HS-5 (cell line): ENCODE measurements around the gene TOPORS.
"Not testable (repeated sequence)": the region's sequence is repeated elsewhere in the genome, so short reads cannot be mapped to it uniquely, and the experiment has no call there.

ENCODE experiments used
- DNase-seq: peaks from one replicate; pipeline ENCODE4 v3.0.0-alpha.2; 2012; ENCODE audit warnings: low read depth

Gene TOPORS

DNA sequence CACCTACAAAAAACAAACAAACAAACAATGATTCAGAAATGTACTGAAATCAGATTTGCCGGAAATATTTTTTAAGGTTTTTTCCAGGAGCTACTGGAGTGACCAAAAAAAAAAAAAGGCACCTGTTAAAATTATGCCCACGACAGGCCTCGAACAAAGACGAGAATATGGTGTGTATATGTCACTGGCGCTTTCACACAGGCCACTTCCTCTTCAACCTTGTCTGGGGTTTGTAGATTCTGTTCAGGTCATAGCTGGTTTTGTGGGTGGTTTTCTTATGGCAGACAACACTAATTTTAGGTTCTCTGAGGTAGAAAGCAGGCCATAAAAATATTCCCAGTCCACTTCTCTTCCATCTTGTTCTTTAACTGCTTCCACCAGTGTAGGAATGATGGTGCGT is 13.6 kb upstream of the TOPORS start:
- no peak for DNase-seq

- DNase-seq, result no peak
These were observed 6.1 kb upstream of the TOPORS start for GRCh38 chr9:32558408-32558934.

GRCh38 chr9:32554591-32554990 is 2.2 kb upstream of the TOPORS start:
- no peak for DNase-seq

DNA sequence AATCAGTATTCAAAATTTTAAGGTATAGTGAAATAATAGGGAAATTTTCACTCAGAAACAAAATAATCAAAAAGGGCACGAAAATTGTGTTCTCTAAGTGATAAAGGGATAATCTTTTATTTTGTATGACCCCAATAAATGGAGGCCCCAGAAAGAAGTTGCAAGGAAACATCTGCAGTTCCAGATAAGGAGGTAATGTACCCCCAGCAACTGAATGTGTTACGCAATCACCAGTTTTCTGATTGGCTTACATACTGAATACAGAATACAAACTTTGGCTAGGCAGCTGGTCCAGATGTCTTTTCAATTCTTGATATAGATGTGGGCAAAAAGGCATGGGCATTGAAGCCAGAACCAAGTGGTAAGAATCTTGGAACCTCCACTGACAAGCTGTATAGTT is 1.7 kb upstream of the TOPORS start:
- no peak for DNase-seq

- DNase-seq, result peak; percentile 57
These were observed 922 bp downstream of the TOPORS start for GRCh38 chr9:32551276-32552051.

DNA sequence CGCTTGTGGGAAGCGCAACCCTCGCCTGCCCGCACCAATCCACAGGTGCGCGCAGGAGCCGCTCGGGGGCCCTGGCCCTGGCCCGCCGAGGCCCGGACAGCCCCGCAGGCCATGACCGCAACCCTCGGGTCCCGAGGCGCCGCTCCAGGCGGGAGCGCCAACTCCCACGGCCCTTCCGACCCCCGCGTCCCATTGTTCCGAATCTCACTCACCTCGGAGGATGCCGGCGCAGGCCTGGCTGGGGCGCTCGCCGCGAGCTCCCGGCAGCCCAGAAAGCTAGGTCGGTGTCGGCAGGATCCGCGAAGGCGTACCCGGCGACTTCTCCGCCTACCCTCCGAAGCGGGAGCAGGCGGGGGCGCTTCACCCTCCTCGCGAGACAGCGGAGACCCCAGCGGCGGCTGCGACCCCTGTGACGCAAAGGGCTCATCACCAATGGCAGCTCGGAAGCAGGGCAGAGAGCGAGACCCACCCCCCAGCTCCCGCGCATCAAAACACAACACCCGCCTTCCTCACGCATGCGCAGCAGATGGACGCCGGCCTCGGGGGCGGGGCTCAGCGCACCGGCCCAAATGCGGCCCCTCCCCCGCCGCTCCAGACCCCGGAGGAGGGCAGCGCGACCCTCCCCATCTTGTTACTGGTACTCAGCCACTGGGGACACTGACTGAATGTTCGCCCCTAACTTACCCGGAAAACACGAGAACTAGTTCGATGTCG is 1.7 kb downstream of the TOPORS start:
- DNase-seq, result peak; percentile 60

DNA sequence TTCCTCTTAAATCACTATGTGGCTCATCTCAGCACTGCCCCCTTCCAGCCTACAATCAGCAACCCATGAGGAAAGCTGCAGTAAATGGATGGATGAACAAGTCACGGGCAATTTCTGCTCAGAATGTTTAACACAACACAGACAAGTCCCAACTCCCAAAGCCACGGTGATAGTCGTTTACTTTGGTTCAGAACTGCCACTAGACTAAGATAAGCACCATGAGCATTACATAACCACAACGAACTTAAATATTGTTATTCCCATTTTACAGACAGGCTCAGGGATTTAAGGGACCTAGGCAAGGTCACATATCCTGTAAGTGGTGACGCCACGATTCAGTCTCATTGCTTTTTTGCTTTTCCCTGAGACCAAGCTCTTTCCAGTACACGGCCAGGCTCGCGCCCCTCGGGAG is 2.2 kb downstream of the TOPORS start:
- DNase-seq, result no peak

DNA sequence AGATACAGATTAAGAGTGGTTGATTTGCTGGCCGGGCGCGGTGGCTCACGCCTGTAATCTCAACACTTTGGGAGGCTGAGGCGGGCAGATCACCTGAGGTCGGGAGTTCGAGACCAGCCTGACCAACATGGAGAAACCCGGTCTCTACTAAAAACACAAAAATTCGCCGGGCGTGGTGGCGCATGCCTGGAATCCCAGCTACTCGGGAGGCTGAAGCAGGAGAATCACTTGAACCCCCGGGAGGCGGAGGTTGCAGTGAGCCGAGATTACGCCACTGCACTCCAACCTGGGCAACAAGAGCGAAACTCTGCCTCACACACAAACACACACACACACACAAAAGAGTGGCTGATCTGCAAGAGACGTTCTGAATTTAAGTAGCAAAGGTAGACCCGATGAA is 4.2 kb downstream of the TOPORS start:
- DNase-seq, result not testable (repeated sequence)

DNA sequence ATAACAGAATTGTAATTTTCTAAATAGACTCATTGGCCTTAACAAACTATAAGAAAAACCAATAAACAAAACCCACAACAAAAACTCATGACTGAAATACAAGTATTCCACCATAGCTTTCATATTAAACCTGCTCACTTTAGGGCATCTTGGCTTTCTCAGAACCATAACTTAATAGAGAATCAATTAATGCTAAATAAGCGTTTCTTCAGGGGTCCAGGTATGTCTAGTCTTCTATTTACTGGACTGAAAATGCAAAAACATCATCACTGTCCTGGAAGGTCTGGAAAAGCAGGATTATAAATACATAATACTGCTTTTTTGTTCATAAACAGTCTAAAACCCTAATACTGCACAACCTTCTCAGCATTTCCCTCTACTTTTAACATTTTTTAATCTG is 6.5 kb downstream of the TOPORS start:
- DNase-seq, result no peak

- no peak for DNase-seq
These were observed 9.3 kb downstream of the TOPORS start for GRCh38 chr9:32543047-32543446.

GRCh38 chr9:32533816-32534215 is 18.6 kb downstream of the TOPORS start:
- DNase-seq, result no peak

- DNase-seq, result no peak
These were observed 19.1 kb downstream of the TOPORS start for GRCh38 chr9:32533336-32533735.

DNA sequence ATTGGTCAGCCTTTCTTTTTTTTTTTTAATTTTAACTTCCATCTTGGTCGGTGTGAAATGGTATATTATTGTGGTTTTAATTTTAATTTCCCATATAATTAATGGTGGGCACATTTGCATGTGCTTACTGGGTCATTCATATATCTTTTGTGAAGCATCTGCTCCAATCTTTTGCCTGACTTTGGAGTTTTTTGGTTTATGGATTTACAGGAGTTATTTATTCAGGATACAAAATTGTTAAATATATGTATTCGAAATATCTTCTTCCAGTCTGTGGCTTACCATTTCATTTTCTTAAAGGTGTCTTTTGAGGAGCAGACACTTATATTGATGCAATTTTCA is 25.7 kb downstream of the TOPORS start:
- no peak for DNase-seq

- peak; percentile 90 for DNase-seq
These were observed 26.2 kb downstream of the TOPORS start, which contains the start of gene RIGI for GRCh38 chr9:32526041-32526706. Gene RIGI (minus strand): TSS chr9:32526196. CDS start chr9:32526166, 30 bp downstream.

DNA sequence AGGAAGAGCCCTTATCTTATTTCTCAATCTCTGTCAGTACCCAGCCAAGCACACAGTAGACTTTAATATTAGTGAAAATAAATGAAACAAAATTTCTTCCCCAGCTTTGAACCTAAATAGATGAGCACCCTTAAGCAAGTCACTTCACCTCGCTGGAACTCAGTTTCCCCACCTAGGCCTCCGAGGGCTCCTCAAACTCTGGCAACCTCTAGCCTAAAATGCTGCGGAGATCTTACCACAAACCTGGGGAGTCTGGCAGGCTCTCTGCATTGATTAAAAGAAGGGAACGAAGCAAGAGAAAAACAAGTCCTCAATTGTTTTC is 26.7 kb downstream of the TOPORS start:
- DNase-seq, result no peak

DNA sequence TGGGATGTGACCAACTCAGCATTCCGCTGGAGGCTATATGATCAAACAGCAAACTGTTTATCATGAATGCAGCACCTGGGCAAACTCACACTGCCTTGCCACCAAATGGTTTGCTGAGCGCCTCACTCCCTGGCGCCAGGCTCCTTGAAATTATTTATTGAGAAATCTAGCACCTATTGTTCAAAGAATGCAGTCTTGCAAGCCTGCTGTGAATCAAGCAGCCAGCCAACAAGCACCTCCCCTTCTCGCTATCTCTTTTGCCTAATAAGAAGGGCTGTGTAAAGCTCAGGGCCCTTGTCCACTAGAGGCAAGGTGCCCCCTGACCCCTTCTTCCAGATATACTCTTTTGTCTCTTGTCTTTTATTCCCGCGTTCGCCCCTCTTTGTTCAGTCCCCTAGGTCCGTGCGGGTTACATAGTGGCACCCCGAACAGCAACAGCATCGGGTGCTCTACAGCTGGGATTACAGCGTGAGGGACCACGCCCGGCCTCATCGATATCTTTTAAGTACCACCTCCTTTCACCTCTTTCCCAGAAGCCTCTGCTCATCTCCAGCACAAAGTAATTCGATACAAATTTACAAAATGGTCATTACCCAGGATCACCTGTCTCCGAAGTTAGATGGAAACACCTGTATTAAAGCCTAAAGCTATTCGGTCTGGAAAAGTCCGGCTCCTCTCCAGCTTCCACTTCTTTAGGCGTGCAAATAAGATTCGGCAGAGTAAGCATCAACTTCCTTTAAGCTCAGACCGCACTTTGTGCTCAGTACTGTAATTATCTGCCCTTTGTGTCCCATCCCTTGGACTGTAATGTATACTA is 27.3 kb downstream of the TOPORS start:
- no peak for DNase-seq

- not testable (repeated sequence) for DNase-seq
These were observed 27.9 kb downstream of the TOPORS start for GRCh38 chr9:32524558-32524891.

DNA sequence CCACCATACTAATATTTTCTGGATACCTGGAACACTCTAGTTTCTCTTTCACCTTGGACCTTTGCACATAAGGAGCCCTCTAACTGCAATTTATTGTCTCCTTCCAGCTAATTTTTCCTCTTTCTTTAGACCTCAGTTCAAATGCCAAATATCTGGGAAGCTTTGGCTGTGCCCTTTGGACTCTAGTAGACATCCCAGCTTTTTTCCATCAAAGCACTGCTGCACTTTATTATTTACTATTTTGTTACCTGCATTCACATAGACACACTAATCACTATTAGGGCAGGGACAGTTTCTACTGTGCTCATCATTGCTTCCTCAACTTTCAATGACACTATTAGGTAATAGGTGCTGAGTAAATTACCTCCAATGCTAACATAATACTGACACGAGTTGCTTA is 28.5 kb downstream of the TOPORS start:
- no peak for DNase-seq

DNA sequence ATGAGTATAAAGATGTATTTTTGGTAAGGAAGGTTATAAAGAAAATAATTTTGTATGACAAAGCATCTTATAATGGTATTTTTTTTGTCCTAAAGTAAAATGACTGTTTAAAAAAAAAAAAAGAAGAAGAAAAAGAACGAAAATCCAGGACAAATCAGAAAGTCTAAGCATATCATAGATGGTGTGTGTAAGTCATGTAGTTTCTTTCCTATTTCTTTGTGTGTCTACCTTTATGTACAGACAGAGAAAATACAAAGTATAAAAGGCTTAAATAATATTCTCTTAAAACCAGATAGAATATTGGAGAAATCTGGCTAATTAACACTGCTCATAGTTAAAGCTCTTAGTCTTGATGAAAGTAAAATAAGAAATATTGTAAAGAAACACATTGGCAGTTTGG is 34.1 kb downstream of the TOPORS start:
- DNase-seq, result no peak

DNA sequence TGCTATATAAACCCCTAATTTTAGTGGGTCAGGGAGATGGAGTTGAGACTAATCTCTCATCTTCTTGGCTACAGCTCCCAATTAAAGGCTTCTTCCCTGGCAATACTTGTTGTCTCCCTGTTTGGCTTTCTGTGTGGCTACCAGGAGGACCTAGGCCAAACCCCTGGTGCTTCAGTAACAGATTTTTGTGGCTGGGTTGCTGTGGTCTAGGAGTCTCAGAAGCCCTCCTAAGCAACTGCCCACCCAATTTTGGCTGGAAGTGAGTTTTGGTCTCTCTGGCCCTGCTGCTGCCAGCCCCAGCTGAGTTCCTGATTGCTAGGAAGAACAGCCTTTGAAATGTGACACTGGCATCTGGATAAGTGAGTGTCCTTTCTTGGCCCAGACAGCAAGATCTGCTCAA is 36.1 kb downstream of the TOPORS start:
- no peak for DNase-seq

DNA sequence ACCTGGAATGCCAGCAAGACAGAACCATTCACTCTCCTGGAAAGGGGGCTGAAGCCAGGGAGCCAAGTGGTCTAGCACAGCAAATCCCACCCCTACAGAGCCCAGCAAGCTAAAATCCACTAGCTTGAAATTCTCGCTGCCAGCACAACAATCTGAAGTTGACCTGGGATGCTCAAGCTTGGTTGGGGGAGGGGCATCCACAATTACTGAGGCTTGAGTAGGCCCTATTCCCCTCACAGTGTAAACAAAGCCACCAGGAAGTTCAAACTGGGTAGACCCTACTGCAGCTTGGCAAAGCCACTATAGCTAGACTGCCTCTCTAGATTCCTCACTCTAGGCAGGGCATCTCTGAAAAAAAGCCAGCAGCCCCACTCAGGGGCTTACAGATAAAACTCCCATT is 43.7 kb downstream of the TOPORS start:
- no peak for DNase-seq

DNA sequence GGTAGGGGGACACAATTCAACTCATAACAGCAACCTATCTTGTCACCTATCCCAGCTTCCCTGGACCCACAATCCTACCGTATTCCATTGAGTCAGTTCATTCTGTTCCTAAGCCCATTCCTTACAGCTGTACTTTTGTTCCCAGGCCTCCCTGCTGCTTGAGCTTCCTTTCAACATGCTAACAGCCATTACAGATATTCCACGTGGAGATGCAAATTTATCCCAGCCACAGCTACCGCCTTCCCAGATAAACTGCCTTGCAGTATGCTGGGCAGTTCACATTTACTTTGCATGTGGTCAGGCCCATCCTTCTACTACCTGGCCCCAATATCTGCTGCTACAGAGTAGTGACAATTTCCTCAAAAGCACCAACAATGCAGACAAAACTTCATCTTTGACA is 49.4 kb downstream of the TOPORS start:
- DNase-seq, result no peak
